Esophagus muscularis mucosa (tissue), 4 donors: ENCODE results near the gene PPP6R3. TPM values are rescaled to one million over a fixed set of nuclear protein-coding genes. Genes with fewer than 3 reads are reported as not detected.

Source experiments
- DNase-seq: peaks from one replicate; pipeline ENCODE4 v3.0.0-alpha.2; 2017; ENCODE audit errors: extremely low spot score
- H3K27ac ChIP-seq, 4 donors: fragments of 200-600 bp; sonication (generic); replicated peaks in 1 of 4; 1 replicate in 3 of 4; 2 replicates in 1 of 4; pipeline ENCODE4 v1.5.1; 2016 to 2019; ENCODE audit warnings: mild to moderate bottlenecking in 1 of 4
- H3K27me3 ChIP-seq, 4 donors: fragments of 200-600 bp; sonication (generic); one replicate each; pipeline versions ENCODE4 v1.5.1 to v1.6.0; 2016 to 2019
- H3K36me3 ChIP-seq, 4 donors: fragments of 200-600 bp; sonication (generic); one replicate each; pipeline ENCODE4 v1.5.1; 2016 to 2019
- H3K4me1 ChIP-seq, 4 donors: fragments of 200-600 bp; sonication (generic); one replicate each; pipeline ENCODE4 v1.5.1; 2016 to 2019
- H3K4me3 ChIP-seq, 4 donors: fragments of 200-600 bp; sonication (generic); 1 replicate in 2 of 4; 2 replicates in 2 of 4; pipeline ENCODE4 v1.5.1; 2016 to 2019; ENCODE audit warnings: mild to moderate bottlenecking in 4 of 4, moderate library complexity in 1 of 4
- H3K9me3 ChIP-seq, 4 donors: fragments of 200-600 bp; sonication (generic); 1 replicate in 3 of 4; 2 replicates in 1 of 4; pipeline ENCODE4 v1.5.1; 2016 to 2019
- EP300 ChIP-seq: sonication (generic); formaldehyde crosslinking; IDR thresholded peaks from one replicate; pipeline ENCODE4 v1.6.1; 2017; ENCODE audit warnings: antibody characterized with exemption
- POLR2A ChIP-seq: fragments of 450-650 bp; IDR thresholded peaks from one replicate; pipeline ENCODE4 v1.6.1; 2017; ENCODE audit warnings: antibody characterized with exemption, moderate library complexity, mild to moderate bottlenecking, low read depth
- POLR2AphosphoS5 ChIP-seq, 2 donors: sonication (generic); formaldehyde crosslinking; IDR thresholded peaks; one replicate each; pipeline ENCODE4 v1.6.1; 2017; ENCODE audit warnings: antibody characterized with exemption in 2 of 2
- WGBS: methylation state at CpG from one replicate; pipeline ENCODE4 v1.1.5; 2018; 5-methylcytosine and 5-hydroxymethylcytosine counted together
- intact Hi-C: fragments of 100-400 bp; cut with DNase I; formaldehyde crosslinking; loops from one replicate; pipeline ENCODE4 v1.15.1; 2023
- total RNA-seq, 4 donors: library from RNA; depleted of rRNA; stranded (reverse); fragments of >200 nt; gene quantifications; one replicate each; pipeline versions ENCODE4 v1.1.0 to v1.2.1, GENCODE V29; 2016
- TF ChIP-seq, protein P1 (sequence below), 3 experiments: fragments of 200-600 bp in 2 of 3; fragments of 450-650 bp in 1 of 3; sonication (generic) in 2 of 3; IDR thresholded peaks; one replicate each; pipeline ENCODE4 v1.5.1; 2017 to 2019; ENCODE audit warnings: antibody characterized with exemption in 3 of 3, mild to moderate bottlenecking in 2 of 3, moderate library complexity in 1 of 3

The PPP6R3 gene, protein sequence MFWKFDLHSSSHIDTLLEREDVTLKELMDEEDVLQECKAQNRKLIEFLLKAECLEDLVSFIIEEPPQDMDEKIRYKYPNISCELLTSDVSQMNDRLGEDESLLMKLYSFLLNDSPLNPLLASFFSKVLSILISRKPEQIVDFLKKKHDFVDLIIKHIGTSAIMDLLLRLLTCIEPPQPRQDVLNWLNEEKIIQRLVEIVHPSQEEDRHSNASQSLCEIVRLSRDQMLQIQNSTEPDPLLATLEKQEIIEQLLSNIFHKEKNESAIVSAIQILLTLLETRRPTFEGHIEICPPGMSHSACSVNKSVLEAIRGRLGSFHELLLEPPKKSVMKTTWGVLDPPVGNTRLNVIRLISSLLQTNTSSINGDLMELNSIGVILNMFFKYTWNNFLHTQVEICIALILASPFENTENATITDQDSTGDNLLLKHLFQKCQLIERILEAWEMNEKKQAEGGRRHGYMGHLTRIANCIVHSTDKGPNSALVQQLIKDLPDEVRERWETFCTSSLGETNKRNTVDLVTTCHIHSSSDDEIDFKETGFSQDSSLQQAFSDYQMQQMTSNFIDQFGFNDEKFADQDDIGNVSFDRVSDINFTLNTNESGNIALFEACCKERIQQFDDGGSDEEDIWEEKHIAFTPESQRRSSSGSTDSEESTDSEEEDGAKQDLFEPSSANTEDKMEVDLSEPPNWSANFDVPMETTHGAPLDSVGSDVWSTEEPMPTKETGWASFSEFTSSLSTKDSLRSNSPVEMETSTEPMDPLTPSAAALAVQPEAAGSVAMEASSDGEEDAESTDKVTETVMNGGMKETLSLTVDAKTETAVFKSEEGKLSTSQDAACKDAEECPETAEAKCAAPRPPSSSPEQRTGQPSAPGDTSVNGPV
- total RNA-seq: 100 to 1,000 TPM; 106 to 132 (median 116) TPM

DNA sequence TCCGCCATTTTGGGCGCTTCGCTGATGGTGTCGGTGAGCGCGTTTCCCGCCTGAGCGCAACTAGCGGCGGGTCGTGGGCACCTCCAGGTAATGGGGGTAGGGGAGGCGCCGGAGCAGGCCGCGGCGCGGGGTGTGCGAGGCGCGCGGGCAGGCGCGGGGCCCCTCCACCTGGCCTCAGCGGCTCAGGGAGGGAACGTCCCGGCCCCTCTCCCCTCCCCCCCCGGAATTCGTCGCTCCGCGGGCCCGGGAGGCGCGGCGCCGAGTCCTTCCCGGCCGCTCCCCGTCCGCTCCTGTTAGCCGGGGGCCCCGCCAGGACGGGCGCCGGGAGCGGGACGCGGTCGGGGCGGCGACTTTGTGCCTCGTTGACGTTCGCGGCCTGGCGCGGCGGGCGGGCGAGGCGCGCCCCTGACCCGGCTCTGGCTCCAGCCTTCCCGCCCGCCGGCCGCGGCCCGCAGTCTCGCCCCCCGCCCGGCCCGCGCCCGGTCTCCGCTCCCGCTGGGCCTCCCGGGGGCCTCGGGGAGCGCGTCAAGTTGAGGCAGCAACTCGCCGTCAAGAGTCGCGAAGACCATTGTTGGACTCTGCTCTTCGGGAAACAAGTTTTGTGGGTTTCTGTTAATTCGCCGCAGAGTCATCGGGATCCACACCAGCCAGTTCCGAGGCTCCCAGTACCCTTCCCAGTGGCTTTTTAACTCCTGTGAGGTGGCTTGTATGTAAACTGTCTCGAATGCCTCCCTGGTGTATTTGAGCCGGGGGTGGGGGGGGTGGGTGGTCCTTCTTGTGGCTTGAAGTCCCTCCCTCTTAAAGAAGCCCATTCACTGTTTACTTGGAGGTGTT, at the start of gene PPP6R3:
Gene PPP6R3 (plus strand): TSS at position 12 of the 834 bp plus-strand sequence. CDS start 76,913 bp downstream, outside the sequence.
- DNase-seq: no peak
- H3K27ac ChIP-seq: peak within 1 kb of the TSS; percentile 97 to 99 (median 99)
- H3K4me3 ChIP-seq: peak within 1 kb of the TSS; percentile 91 to 100 (median 97)
- WGBS: 0% methylated on average over 3 of the region's 92 CpGs
- intact Hi-C loops: loop anchor here (5.0 kb wide), 1 partner anchor 81 kb away; no protein-coding TSS in a partner anchor
- no peak for TF ChIP-seq EP300
- TF ChIP-seq POLR2A: peak; percentile 50
- peak; percentile 80 to 90 for TF ChIP-seq POLR2AphosphoS5 (IDR thresholded peaks at IDR 0.05)
- TF ChIP-seq, protein P1, sequence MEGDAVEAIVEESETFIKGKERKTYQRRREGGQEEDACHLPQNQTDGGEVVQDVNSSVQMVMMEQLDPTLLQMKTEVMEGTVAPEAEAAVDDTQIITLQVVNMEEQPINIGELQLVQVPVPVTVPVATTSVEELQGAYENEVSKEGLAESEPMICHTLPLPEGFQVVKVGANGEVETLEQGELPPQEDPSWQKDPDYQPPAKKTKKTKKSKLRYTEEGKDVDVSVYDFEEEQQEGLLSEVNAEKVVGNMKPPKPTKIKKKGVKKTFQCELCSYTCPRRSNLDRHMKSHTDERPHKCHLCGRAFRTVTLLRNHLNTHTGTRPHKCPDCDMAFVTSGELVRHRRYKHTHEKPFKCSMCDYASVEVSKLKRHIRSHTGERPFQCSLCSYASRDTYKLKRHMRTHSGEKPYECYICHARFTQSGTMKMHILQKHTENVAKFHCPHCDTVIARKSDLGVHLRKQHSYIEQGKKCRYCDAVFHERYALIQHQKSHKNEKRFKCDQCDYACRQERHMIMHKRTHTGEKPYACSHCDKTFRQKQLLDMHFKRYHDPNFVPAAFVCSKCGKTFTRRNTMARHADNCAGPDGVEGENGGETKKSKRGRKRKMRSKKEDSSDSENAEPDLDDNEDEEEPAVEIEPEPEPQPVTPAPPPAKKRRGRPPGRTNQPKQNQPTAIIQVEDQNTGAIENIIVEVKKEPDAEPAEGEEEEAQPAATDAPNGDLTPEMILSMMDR (IDR thresholded peaks at IDR 0.05): no peak
- no peaks in the 10 kb centered on the region for H3K27me3 ChIP-seq
- no peaks in the 10 kb centered on the region for H3K9me3 ChIP-seq
- no peaks in the 10 kb centered on the region for H3K36me3 ChIP-seq
- peaks cover 40 to 56% (median 51%) of the 10 kb centered on the region in 4 donors for H3K4me1 ChIP-seq

DNA sequence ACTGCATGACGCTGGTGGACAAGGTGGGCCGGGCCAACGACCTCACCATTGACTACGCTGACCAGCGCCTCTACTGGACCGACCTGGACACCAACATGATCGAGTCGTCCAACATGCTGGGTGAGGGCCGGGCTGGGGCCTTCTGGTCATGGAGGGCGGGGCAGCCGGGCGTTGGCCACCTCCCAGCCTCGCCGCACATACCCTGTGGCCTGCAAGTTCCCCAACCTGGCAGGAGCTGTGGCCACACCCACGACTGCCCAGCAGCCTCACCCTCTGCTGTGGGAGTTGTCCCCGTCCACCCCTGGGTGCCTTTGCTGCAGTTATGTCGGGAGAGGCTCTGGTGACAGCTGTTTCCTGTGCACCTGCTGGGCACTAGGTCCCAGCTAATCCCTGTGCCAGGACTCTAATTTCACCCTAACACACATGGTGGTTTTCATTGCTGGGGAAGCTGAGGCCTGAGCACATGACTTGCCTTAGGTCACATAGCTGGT, 49.0 kb upstream of the PPP6R3 start:
- DNase-seq: no peak
- Histone ChIP-seq H3K36me3 (peaks cover 40 to 92% (median 75%) of the 10 kb centered on the region in 4 donors), H3K4me3 (no peak overlapping the region), H3K9me3 (no peaks in the 10 kb centered on the region), H3K27me3 (no peaks in the 10 kb centered on the region), H3K27ac (peak overlapping the region in 1 of 4 donors; percentile 1), H3K4me1 (peaks cover 0 to 34% (median 29%) of the 10 kb centered on the region in 4 donors)
- TF ChIP-seq POLR2A (no peak), POLR2AphosphoS5 (IDR thresholded peaks at IDR 0.05) (no peak), EP300 (no peak)
- TF ChIP-seq, protein P1 (IDR thresholded peaks at IDR 0.05): no peak
- WGBS: 86% methylated on average over 14 of the region's 17 CpGs
- intact Hi-C loops: no loop called here

DNA sequence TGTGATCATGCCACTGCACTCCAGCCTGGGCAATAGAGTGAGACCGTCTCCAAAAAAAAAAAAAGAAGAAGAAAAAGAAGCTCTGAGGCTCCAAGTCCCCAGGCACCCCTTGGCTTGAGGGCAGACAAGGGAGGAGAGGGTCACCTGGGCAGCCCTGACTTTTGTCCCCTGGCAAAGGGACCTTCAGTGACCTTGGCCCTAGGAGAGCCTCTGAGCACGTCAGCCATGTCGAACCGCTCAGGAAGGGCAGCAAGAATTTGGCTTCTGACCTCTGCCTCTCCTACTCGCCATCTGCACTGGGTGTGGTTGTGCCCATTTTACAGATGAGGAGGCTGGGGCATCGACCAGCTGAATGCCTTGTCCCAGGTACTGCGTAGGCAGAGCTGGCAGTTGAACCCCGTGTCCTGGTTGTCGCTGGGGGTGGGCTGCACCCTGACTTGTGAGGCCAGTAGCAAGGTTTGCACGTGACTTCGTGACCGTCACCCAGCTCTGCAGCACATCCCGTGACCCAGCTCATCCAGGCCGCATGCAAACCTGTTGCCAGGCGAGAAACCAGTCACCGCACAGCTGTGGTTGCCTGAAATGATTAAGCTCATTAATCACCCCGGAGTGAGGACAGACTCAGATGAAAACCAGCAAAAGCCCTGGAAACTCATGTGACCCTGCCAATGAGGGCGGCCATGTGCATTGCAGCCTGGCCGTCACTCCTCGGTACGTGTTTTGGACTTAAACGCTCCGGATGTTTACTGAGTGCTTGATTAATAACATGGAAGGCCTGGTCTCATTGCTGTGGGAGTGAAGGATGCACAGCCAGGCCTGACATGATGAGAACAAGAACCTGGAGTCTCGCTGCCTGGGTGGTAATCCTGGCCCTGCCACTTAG, 47.7 kb upstream of the PPP6R3 start:
- intact Hi-C loops: no loop called here
- Histone ChIP-seq H3K4me3 (no peak overlapping the region), H3K36me3 (peaks cover 40 to 90% (median 78%) of the 10 kb centered on the region in 4 donors), H3K9me3 (no peaks in the 10 kb centered on the region), H3K27me3 (no peaks in the 10 kb centered on the region), H3K4me1 (peaks cover 0 to 27% (median 21%) of the 10 kb centered on the region in 4 donors), H3K27ac (peak overlapping the region; percentile 44 to 64 (median 54))
- DNase-seq: no peak
- TF ChIP-seq POLR2AphosphoS5 (IDR thresholded peaks at IDR 0.05) (peak; percentile 54 to 79), POLR2A (no peak)
- WGBS: 71% methylated on average over 14 of the region's 24 CpGs

DNA sequence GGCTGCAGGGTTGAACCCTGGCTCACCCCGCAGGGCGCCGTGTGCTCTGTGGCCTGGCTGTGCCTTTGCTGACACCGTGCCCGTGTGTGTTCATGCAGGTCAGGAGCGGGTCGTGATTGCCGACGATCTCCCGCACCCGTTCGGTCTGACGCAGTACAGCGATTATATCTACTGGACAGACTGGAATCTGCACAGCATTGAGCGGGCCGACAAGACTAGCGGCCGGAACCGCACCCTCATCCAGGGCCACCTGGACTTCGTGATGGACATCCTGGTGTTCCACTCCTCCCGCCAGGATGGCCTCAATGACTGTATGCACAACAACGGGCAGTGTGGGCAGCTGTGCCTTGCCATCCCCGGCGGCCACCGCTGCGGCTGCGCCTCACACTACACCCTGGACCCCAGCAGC, 47.0 kb upstream of the PPP6R3 start:
- intact Hi-C loops: no loop called here
- peak overlapping the region; percentile 4 to 64 (median 39) for H3K27ac ChIP-seq
- H3K4me3 ChIP-seq: no peak overlapping the region
- TF ChIP-seq EP300 (no peak), POLR2AphosphoS5 (IDR thresholded peaks at IDR 0.05) (no peak), POLR2A (no peak)
- TF ChIP-seq, protein P1 (IDR thresholded peaks at IDR 0.05): no peak
- WGBS: 90% methylated on average over 21 of the region's 27 CpGs
- no peaks in the 10 kb centered on the region for H3K9me3 ChIP-seq
- no peak for DNase-seq
- H3K4me1 ChIP-seq: peaks cover 0 to 27% (median 21%) of the 10 kb centered on the region in 4 donors
- H3K27me3 ChIP-seq: no peaks in the 10 kb centered on the region
- peaks cover 45 to 92% (median 82%) of the 10 kb centered on the region in 4 donors for H3K36me3 ChIP-seq
